Progenitor cell of endocrine pancreas (in vitro differentiated cells): Measurements from ENCODE around the gene RFX7. TPM values are rescaled to one million over a fixed set of nuclear protein-coding genes. Genes with fewer than 3 reads are reported as not detected.

Experiments used
- DNase-seq: peaks from one replicate; pipeline ENCODE4 v3.0.0; 2021; ENCODE audit warnings: low spot score; ENCODE audit not compliant: unreplicated experiment
- H3K27ac Mint-ChIP-seq: 2 replicates; pipeline ENCODE4 v1.8.0; 2021; ENCODE audit warnings: mild to moderate bottlenecking, moderate library complexity, mixed read lengths
- H3K27me3 Mint-ChIP-seq: 2 replicates; pipeline ENCODE4 v1.8.0; 2021; ENCODE audit warnings: mixed read lengths
- H3K36me3 Mint-ChIP-seq: 2 replicates; pipeline ENCODE4 v1.8.0; 2022; ENCODE audit warnings: mixed read lengths; ENCODE audit not compliant: insufficient read depth
- H3K4me1 Mint-ChIP-seq: 2 replicates; pipeline ENCODE4 v1.8.0; 2021; ENCODE audit warnings: low read depth, mixed read lengths
- H3K4me3 Mint-ChIP-seq: 2 replicates; pipeline ENCODE4 v1.8.0; 2021; ENCODE audit warnings: low read depth, mild to moderate bottlenecking, moderate library complexity, mixed read lengths
- H3K9me3 Mint-ChIP-seq: 2 replicates; pipeline ENCODE4 v1.8.0; 2021; ENCODE audit warnings: low read depth, mixed read lengths
- CTCF ChIP-seq: fragments of 200-600 bp; sonication (generic); IDR thresholded peaks from one replicate; pipeline ENCODE4 v1.5.0; 2021; ENCODE audit warnings: antibody characterized with exemption, mild to moderate bottlenecking; ENCODE audit not compliant: unreplicated experiment
- total RNA-seq: library from RNA; stranded (reverse); gene quantifications from 2 replicates; pipeline ENCODE4 v1.2.1, GENCODE V29; 2021

Gene RFX7
- total RNA-seq, 1 donor from 2014 or later: 33.6 TPM

DNA sequence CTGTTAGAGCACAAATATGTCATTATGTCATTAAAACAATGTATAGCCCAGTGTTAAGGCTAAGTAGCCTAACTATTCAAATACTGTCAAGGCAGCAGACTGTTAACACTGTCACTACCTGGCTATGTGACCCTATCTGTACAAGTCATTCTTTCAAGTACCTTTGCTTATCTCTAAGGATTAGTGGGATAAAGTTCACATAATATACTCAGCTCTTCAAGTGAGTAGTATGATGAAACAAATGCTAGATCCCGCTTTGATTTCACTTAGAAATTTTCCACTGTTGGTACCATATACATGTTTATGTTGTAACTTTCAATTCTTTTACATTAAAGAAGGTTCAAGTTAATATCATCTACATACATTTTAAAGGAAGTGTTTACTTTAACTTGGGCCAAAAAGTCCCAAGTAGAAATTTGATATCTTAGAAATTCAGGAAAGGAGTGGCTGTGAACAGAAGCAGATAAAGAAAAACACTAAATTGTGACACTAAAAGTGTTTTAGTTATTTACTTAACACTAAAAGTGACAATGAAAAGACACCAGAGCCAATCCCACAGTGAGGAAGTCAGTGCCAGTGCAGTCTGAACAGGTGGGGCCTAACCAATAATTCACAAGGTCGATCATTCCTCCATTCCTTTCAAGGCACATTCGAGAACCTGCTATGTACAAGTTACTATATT is 4.8 kb upstream of the RFX7 start:
- Mint-ChIP-seq H3K36me3 (no peaks in the 10 kb centered on the region), H3K27ac (peak overlapping the region; percentile 50), H3K9me3 (no peaks in the 10 kb centered on the region), H3K4me1 (peaks cover 33% of the 10 kb centered on the region), H3K4me3 (no peak overlapping the region), H3K27me3 (peaks cover 42% of the 10 kb centered on the region)
- no peak for TF ChIP-seq CTCF
- DNase-seq: no peak

DNA sequence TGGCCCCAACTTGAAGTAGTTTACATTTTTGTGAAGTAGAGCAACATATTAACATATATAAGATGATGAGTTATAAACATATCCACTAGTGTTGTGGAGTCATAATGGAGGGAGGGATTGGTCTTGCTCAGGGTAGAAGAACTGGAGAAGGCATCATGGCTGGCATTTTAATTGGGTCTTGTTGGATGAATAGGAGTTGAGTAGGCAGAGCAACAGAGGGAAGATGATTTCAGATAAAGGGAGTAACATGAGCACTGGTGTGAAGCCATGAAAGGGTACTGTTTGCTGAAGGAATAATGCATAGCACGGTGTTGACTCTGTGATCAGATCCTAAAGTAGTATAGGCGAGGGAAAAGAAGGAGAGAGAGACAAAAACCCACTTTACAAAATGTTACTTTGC is 3.6 kb upstream of the RFX7 start:
- DNase-seq: no peak
- peaks cover 30% of the 10 kb centered on the region for H3K27me3 Mint-ChIP-seq
- no peaks in the 10 kb centered on the region for H3K36me3 Mint-ChIP-seq
- H3K4me3 Mint-ChIP-seq: no peak overlapping the region
- no peak overlapping the region for H3K27ac Mint-ChIP-seq
- peaks cover 36% of the 10 kb centered on the region for H3K4me1 Mint-ChIP-seq
- no peak for TF ChIP-seq CTCF
- no peaks in the 10 kb centered on the region for H3K9me3 Mint-ChIP-seq

DNA sequence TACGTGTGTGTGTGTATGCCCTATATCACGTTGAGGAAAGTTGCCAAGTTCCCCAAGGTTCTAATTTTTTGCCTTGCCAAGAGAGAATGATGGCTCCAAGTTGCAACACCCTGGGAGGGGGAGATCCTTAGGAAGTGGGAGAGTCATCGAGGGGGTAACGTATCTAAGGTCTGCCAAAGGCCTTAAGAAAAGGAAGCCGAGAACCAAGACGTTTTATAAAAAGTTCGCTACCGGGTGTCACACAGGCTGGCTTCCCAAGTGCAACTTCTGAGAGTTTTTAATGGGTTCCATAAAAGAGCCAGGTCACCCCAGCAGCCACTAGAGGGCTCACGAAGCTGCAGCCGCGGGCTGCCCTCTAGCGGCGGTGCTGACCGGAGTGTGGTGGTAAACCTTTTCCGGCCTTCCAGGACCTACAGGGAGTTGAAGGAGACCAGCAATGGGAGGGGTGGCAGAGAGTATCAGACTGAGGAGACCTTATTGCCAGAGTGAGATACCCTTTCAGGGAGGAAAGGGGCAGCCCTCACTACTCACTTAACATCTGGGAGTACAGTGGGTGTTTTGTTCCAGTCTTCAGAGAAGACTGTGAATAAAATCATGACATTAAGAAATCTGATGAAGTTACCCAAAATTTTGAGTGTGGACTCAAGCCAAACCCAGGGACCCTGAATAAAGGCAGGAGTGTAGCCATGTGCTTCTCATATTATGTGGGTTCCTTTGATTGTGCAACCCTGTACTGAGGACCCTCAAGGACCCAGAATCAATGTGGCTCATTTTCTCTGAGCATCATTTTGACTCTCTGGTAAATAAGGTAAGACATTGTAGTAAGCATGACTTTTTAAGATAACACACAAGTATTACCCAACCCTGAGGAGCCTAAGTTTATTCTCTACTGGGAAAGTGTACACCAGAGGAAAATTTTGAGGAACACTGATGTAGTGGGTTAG is 2.5 kb upstream of the RFX7 start:
- Mint-ChIP-seq H3K4me3 (peak overlapping the region; percentile 58), H3K27me3 (peaks cover 20% of the 10 kb centered on the region), H3K9me3 (no peaks in the 10 kb centered on the region), H3K4me1 (peaks cover 38% of the 10 kb centered on the region), H3K36me3 (no peaks in the 10 kb centered on the region), H3K27ac (peak overlapping the region; percentile 80)
- peak; percentile 100 for TF ChIP-seq CTCF
- peak; percentile 71 for DNase-seq

GRCh38 chr15:56244811-56245576 is 1.3 kb upstream of the RFX7 start:
- no peak for TF ChIP-seq CTCF
- Mint-ChIP-seq H3K27me3 (peaks cover 13% of the 10 kb centered on the region), H3K27ac (peak overlapping the region; percentile 90)

More at GRCh38 chr15:56244811-56245576, 1.3 kb upstream of the RFX7 start:
- no peak for DNase-seq
- Mint-ChIP-seq H3K4me3 (peak overlapping the region; percentile 86), H3K36me3 (no peaks in the 10 kb centered on the region), H3K4me1 (peaks cover 36% of the 10 kb centered on the region), H3K9me3 (no peaks in the 10 kb centered on the region)
